K562 (cell line): ENCODE measurements around the gene PBX2. TPM values are rescaled to one million over a fixed set of nuclear protein-coding genes. Genes with fewer than 3 reads are reported as not detected.

Source experiments
- ATF4 ChIP-seq: fragments of 450-650 bp; formaldehyde crosslinking; IDR thresholded peaks from 2 replicates; pipeline ENCODE4 v1.4.0; 2022; ENCODE audit warnings: mild to moderate bottlenecking, moderate library complexity
- CBFA2T2 ChIP-seq: fragments of 450-650 bp; conservative IDR thresholded peaks from 2 replicates; pipeline ENCODE4 v1.6.1; 2017; ENCODE audit warnings: mild to moderate bottlenecking
- CBFA2T3 ChIP-seq: fragments of 450-650 bp; IDR thresholded peaks from 2 replicates; pipeline ENCODE4 v1.6.1; 2017
- CBFB ChIP-seq: sonication (generic); formaldehyde crosslinking; IDR thresholded peaks from 2 replicates; pipeline ENCODE4 v1.4.0; 2020; ENCODE audit warnings: mild to moderate bottlenecking, missing genetic modification reagents
- CREB1 ChIP-seq, 2 experiments: sonication (generic) in 1 of 2; formaldehyde crosslinking in 1 of 2; IDR thresholded peaks; 2 replicates each; pipeline versions ENCODE4 v1.6.1 to v1.8.0; 2012 to 2022; ENCODE audit warnings: inconsistent platforms in 1 of 2, mild to moderate bottlenecking in 1 of 2, missing genetic modification reagents in 1 of 2, moderate library complexity in 1 of 2
- ELF2 ChIP-seq: fragments of 250-450 bp; sonication (Bioruptor Pico); IDR thresholded peaks from 2 replicates; pipeline ENCODE4 v1.5.0; 2021; ENCODE audit warnings: mild to moderate bottlenecking
- EZH2 ChIP-seq: IDR thresholded peaks from 2 replicates; pipeline ENCODE4 v1.6.1; 2012; ENCODE audit warnings: low read depth, mild to moderate bottlenecking, inconsistent platforms, low read length, borderline replicate concordance
- GTF2B ChIP-seq: IDR thresholded peaks from 2 replicates; pipeline ENCODE4 v1.6.1; 2011; ENCODE audit not compliant: insufficient read length; ENCODE audit errors: extremely low read depth
- KDM1A ChIP-seq, 2 experiments: fragments of 450-650 bp; IDR thresholded peaks; 2 replicates each; pipeline ENCODE4 v1.6.1; 2016; ENCODE audit warnings: mild to moderate bottlenecking in 2 of 2
- KDM5B ChIP-seq: fragments of 200-600 bp; sonication (generic); IDR thresholded peaks from 2 replicates; pipeline ENCODE4 v1.6.1; 2012; ENCODE audit warnings: low read depth, mild to moderate bottlenecking, moderate library complexity, low read length, control low read depth, inconsistent platforms; ENCODE audit not compliant: insufficient replicate concordance
- KHSRP ChIP-seq: fragments of 450-650 bp; IDR thresholded peaks from 2 replicates; pipeline ENCODE4 v1.6.1; 2017
- L3MBTL2 ChIP-seq: fragments of 450-650 bp; IDR thresholded peaks from 2 replicates; pipeline ENCODE4 v1.6.1; 2016; ENCODE audit warnings: mild to moderate bottlenecking, moderate library complexity
- MTA2 ChIP-seq: fragments of 450-650 bp; IDR thresholded peaks from 2 replicates; pipeline ENCODE4 v1.6.1; 2016; ENCODE audit warnings: low read depth
- MYBL2 ChIP-seq, 2 experiments: fragments of 450-650 bp in 1 of 2; sonication (generic) in 1 of 2; formaldehyde crosslinking in 1 of 2; IDR thresholded peaks; 2 replicates each; pipeline versions ENCODE4 v1.6.1 to v1.8.1; 2017 to 2022; ENCODE audit warnings: borderline replicate concordance in 1 of 2, inconsistent platforms in 1 of 2, low read depth in 1 of 2, mild to moderate bottlenecking in 1 of 2, missing genetic modification reagents in 1 of 2, moderate library complexity in 1 of 2
- NCOR1 ChIP-seq: fragments of 450-650 bp; IDR thresholded peaks from 2 replicates; pipeline ENCODE4 v1.6.1; 2016; ENCODE audit warnings: mild to moderate bottlenecking, moderate library complexity
- RERE ChIP-seq: sonication (generic); formaldehyde crosslinking; IDR thresholded peaks from 2 replicates; pipeline ENCODE4 v1.8.0; 2023; ENCODE audit warnings: missing genetic modification reagents, mild to moderate bottlenecking, borderline replicate concordance
- SREBF2 ChIP-seq: sonication (generic); formaldehyde crosslinking; IDR thresholded peaks from 2 replicates; pipeline ENCODE4 v1.4.0; 2020; ENCODE audit warnings: mild to moderate bottlenecking, missing genetic modification reagents
- TAL1 ChIP-seq: fragments of 450-650 bp; IDR thresholded peaks from 2 replicates; pipeline ENCODE4 v1.6.1; 2016; ENCODE audit warnings: mild to moderate bottlenecking
- TCF3 ChIP-seq: sonication (generic); formaldehyde crosslinking; IDR thresholded peaks from 2 replicates; pipeline ENCODE4 v1.4.0; 2020; ENCODE audit warnings: mild to moderate bottlenecking, missing genetic modification reagents
- ZNF146 ChIP-seq: IDR thresholded peaks from one replicate; pipeline ENCODE4 v1.6.1; 2018; ENCODE audit warnings: missing compliant biosample characterization; ENCODE audit not compliant: unreplicated experiment
- ZNF175 ChIP-seq: fragments of 200-800 bp; sonication (Bioruptor generic); IDR thresholded peaks from 2 replicates; pipeline ENCODE4 v1.6.1; 2016; ENCODE audit warnings: low read depth, mild to moderate bottlenecking, missing genetic modification characterization, missing compliant biosample characterization
- ZNF668 ChIP-seq: fragments of 250-450 bp; sonication (Bioruptor Pico); IDR thresholded peaks from 2 replicates; pipeline ENCODE4 v1.8.0; 2022; ENCODE audit warnings: mild to moderate bottlenecking, inconsistent platforms
- polyA plus RNA-seq, 8 experiments: library from polyadenylated mRNA; depleted of rRNA in 4 of 8; stranded (reverse) in 5 of 8; unstranded in 3 of 8; fragments of >200 nt; fragmentation: Nextera tagmentation in 2 of 8; fragmentation: Illumina TruSeq in 1 of 8; extraction: Ambion mirVana in 2 of 8; extraction: Trizol in 1 of 8; gene quantifications; 2 replicates each; pipeline versions ENCODE4 v1.2.1 to v1.2.3, GENCODE V29; 2011 to 2014; ENCODE audit warnings: inconsistent platforms in 1 of 8, missing spikeins in 1 of 8
- total RNA-seq, 7 experiments: library from RNA; depleted of rRNA in 6 of 7; stranded (reverse); fragments of >200 nt in 6 of 7; fragmentation: Illumina TruSeq in 2 of 7; extraction: Trizol in 2 of 7; gene quantifications; 2 replicates each; pipeline versions ENCODE4 v1.2.1 to v1.2.3, GENCODE V29; 2011 to 2021; ENCODE audit warnings: low replicate concordance in 1 of 7

PBX2 gene
- total and polyA plus RNA-seq, 9 of the 15 experiments (the other 6 are each of a cell fraction or from before 2014, with no cell fraction given) = 1.9 to 134 (median 62.5) TPM

- TF ChIP-seq EZH2 = no peak
- no peak for TF ChIP-seq KDM5B
- TF ChIP-seq KDM1A (IDR thresholded peaks at IDR 0.05) = 0 out of 4 replicates have a peak, but pooled peaks of 1 of the 2 experiments have one; percentile 32
- no peak for TF ChIP-seq ZNF668 (CRISPR knock-in tag)
- no peak for TF ChIP-seq RERE
- 0 out of 2 replicates have a peak, but pooled peaks have one; percentile 11 for TF ChIP-seq MTA2
- TF ChIP-seq NCOR1 = peak; percentile 59; the same call in 1 of the 2 replicates
- no peak for TF ChIP-seq TCF3 (CRISPR knock-in tag)
- TF ChIP-seq ELF2 (CRISPR knock-in tag) = no peak
- no peak for TF ChIP-seq KHSRP
- TF ChIP-seq TAL1 = peak; percentile 57; the same call in 1 of the 2 replicates
- no peak for TF ChIP-seq SREBF2 (CRISPR knock-in tag)
- no peak for TF ChIP-seq ATF4
- peak; percentile 79 for TF ChIP-seq CBFA2T3
- TF ChIP-seq CREB1 (IDR thresholded peaks at IDR 0.05) = no peak
- no peak for TF ChIP-seq CREB1 (CRISPR knock-in tag; IDR thresholded peaks at IDR 0.05)
- peak; percentile 21; the same call in 1 of the 2 replicates for TF ChIP-seq L3MBTL2
- TF ChIP-seq CBFA2T2 = peak; percentile 70
- no peak for TF ChIP-seq ZNF175 (CRISPR knock-in tag)
- no peak for TF ChIP-seq GTF2B
- no peak for TF ChIP-seq ZNF146 (CRISPR knock-in tag)
- TF ChIP-seq MYBL2 (IDR thresholded peaks at IDR 0.05; ENCODE audit: low read depth) = no peak
- TF ChIP-seq MYBL2 (CRISPR knock-in tag; IDR thresholded peaks at IDR 0.05; ENCODE audit: borderline replicate concordance) = no peak
- TF ChIP-seq CBFB (CRISPR knock-in tag) = no peak
Observed at GRCh38 chr6:32140420-32141046, 49.5 kb downstream of the PBX2 start (continued).
